GM21723 (cell line): Measurements from ENCODE around the gene QSOX1.
"Not testable (repeated sequence)": the region's sequence is repeated elsewhere in the genome, so short reads cannot be mapped to it uniquely, and the experiment has no call there.

ENCODE experiments used
- ATAC-seq: cut with Tn5 transposase; IDR thresholded peaks from one replicate; pipeline ENCODE4 v1.9.1; 2021; ENCODE audit warnings: mild to moderate bottlenecking, moderate library complexity; ENCODE audit not compliant: unreplicated experiment

The QSOX1 gene, protein sequence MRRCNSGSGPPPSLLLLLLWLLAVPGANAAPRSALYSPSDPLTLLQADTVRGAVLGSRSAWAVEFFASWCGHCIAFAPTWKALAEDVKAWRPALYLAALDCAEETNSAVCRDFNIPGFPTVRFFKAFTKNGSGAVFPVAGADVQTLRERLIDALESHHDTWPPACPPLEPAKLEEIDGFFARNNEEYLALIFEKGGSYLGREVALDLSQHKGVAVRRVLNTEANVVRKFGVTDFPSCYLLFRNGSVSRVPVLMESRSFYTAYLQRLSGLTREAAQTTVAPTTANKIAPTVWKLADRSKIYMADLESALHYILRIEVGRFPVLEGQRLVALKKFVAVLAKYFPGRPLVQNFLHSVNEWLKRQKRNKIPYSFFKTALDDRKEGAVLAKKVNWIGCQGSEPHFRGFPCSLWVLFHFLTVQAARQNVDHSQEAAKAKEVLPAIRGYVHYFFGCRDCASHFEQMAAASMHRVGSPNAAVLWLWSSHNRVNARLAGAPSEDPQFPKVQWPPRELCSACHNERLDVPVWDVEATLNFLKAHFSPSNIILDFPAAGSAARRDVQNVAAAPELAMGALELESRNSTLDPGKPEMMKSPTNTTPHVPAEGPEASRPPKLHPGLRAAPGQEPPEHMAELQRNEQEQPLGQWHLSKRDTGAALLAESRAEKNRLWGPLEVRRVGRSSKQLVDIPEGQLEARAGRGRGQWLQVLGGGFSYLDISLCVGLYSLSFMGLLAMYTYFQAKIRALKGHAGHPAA

DNA sequence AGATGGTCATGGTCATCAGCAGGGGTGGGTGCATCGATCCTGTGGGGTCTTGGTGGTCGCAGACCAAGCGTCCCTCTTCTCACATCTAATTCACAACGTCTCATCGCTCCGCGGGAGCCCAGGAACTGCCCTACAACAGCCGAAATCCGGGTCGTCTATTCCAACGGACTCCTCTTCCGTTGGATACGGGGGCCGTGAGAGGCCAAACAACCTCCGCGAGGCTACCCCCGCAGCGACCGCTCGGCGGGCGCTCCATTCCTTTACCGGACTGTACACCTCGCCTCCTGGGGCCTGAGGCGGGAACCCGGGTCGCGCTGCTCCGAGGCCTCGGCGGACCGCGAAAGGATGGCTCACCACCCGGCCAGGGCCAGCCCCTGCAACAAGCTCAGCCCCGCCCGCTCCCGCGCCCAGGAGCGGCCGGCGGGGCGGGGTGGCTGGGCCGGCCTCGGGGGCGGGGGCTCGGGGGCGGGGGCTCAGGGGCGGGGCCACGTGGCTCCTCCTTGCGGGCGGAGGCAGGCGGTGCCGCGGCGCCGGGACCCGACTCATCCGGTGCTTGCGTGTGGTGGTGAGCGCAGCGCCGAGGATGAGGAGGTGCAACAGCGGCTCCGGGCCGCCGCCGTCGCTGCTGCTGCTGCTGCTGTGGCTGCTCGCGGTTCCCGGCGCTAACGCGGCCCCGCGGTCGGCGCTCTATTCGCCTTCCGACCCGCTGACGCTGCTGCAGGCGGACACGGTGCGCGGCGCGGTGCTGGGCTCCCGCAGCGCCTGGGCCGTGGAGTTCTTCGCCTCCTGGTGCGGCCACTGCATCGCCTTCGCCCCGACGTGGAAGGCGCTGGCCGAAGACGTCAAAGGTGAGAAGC, at the start of gene QSOX1:
Gene QSOX1 (plus strand): TSS at position 545 of the 857 bp plus-strand sequence. CDS start 39 bp downstream, at position 584.
- ATAC-seq = peak; percentile 94

DNA sequence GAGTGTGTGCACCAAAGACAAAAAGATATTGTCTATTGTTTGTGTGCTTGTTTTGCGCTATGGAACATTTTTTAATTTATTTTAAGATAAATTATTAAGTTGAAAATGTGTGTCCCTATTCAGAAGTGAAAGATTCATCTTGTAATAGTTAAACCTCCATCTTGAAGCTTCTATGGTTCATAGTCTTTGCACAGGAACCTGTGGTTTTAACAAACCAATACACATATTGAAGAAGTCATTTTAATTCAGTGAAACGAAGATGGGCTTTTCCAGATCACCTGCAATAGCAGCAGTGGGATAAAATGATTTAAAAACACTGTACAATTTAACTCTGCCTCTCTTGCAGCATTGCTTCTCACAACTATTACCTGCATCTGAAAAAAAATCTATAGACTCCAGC, 42.6 kb upstream of the QSOX1 start:
- no peak for ATAC-seq

DNA sequence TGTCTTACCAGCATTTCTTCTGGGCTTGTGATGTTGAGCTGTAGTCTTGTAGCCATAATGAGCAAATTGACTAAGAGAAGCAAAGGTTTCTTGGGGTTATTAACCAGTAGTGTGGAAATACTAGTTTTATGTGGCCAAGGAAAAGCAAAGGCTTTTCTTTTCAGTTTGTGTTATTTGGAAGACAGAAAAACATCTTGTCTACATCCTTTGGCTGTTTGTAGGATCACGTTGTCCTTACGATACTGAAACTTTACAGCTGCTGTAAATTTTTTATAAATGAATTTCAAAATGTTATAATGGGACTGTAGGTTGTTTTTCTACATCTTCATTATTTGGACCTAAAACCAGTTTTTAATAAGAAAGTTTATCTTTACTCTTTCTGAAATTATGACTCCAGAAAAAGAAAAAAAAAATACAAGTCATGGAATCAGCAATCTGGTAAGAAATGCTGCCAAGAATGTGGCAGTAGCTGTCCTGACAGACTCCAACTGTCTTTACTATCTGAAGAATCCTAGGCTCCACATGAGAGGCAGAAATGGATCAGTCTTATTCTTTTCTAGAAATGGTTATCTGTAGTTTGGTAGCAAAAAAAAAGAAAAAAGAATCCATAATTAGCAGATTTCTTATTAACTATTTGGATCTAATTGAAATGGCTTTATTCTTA, 41.6 kb upstream of the QSOX1 start:
- no peak for ATAC-seq

DNA sequence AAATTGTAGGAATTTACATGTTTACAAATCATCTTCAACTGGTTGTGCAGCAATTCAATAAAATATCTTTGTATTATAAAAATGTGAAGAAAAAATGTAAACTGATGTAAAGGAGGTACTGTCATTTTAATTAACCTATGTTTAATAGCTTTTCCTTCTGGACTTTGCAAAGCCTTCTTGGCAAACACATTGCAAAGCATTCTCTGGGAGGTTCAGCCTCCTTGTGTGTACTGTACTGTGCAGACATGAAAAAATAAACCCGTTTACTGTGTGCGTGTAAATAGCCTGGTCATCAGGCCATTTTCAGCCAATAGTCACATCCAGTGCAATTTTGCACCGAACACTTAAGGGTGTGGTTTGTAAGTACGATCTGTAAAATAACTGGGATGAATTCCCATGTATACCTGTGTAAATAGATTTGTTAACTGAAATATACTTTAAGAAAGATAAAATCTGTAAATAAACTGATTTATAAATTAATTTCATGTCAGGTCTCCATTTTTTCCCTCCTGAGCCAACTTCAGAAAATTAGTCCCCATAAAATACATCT, 40.2 kb upstream of the QSOX1 start:
- ATAC-seq = no peak

DNA sequence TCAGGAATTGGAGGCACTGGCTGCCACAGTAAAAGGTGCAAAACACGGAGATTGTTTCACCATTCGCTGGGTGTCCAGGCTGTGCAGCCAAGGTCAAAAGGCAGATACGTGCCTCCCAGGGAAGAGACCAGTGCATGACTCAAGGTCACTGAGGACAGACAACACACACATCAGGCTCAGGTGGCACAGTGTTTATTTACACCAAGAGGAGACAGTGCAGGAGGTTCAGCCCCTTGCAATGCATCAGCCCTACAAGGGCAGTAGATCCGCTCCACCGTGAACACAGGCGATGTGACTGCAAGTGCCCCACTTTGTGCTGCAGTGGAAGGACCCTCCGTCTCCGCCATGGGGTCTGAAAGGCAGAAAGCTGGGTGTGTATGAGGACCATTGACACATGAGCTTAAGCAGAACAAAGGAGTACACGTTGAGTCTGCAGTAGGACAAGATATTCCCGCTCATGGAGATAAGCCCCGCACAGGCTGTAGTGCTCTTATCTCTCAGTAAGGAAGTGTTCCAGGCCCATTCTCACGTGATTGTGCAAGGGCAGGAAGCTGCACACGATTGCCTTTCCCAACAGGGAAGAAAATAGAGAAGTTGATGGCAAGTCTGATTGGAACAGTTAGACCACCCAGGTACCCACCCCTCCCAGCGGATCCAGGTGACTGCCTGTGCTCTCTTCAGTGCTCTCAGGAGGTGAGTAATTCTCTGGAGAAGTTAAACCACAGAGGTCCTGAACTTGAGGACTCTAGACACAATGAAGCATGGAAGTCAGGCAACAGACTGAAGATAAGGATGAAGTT, 37.5 kb upstream of the QSOX1 start:
- no peak for ATAC-seq

DNA sequence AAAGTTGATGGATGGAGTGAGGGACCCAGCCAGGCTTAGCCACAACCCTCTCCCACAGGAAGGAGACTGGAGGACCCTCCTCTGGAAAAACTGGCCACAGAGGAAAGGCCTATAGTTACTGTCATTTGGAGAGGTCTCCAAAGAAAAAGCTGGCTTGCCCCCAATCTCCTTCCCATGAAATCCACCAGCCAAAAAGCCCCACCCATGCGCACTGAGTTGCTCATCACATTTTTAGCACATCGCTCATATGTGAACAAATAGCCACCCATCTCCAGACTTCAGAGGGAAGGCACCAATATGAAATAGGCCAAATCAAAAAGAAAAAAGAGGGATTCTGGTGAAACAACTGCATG, 36.9 kb upstream of the QSOX1 start:
- ATAC-seq = no peak

DNA sequence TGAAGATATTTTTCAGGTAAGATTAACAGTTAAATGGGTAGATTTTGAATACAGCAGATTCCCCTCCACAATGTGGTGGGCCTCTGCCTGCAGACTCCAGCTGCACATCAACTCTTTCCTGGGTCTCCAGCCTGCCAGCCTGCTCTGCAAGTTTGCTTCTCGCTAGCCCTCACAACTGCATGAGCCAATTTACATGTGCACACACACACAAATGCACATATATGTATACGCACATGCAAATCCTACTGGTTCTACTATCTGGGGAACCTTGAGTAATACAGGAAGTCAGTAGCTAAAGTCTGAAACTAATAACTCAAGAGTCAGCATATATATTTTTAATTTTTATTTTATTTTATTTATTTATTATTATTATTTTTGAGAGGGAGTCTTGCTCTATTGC, 34.8 kb upstream of the QSOX1 start:
- no peak for ATAC-seq

DNA sequence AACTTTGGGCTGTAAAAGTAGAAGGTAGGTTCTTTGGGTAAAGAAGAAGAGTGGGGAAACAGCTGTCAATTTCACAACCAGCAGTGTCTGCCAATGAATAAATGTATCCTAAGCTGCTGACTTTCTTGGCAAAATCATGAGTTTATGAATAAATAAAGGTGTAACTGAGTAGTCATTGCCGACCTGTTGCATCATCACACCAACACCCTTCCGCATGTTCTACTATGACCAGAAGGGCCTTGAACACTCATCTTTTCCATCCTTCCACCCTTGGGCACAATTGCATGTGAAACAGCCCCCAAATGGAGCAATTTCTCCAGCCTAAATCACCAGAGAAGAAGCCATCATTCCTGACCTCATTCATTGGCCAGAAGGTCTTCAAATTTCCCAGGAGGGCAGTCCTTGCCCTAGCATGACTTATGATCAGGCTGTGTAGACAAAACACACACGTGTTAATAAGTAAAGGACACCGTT, 31.2 kb upstream of the QSOX1 start:
- ATAC-seq = no peak

DNA sequence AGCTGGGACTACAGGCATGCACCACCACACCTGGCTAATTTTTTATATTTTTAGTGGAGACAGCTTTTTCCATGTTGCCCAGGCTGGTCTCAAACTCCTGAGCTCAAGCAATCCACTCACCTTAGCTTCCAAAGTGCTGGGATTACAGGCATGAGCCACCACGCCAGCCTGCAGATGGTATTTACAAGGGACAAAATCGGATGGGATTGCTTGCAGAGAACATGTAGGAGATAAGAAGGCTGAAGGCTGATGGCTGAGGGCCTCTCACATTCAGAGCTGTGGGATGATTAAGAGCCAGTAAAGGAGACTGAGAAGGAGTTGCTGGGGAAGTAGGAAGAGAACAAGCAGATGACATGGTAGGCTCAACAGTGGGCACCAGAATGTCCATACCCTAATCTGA, 24.0 kb upstream of the QSOX1 start:
- no peak for ATAC-seq

DNA sequence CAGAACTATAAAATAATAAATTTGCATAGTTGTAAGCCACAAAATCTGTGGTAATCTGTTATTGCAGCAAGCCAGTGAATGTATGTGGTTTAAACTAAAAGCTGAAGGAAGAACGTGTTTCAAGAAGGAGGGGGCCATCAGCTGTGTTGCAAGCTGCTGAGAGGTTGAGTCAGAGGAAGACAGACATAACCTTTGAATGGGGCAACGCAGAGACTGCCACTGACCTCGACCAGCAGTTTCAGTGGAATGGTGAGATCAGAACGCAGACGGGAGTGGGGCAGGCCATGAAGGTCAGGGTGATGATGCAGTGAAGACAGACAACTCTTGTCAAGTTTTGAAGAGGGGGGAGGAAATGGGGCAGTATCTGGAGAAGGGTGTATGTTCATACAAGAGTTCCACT, 23.2 kb upstream of the QSOX1 start:
- ATAC-seq = no peak

DNA sequence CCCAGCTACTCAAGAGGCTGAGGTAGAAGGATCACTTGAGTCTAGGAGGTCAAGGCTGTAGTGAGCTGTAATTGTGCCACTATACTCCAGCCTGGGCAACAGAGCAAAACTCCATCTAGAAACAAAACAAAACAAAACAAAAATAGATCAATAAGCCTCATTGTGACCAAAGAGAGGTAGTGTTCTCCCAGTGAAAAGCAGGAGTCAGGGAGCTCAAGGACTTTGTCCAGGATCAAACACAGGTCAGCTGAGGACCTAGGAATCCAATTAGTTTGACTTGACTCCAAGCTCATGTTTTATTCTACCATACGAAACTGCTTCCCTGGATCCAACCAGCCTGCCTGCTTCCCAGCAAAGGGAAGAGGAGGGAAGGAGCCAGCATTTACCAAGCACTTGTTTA, 21.5 kb upstream of the QSOX1 start:
- no peak for ATAC-seq

DNA sequence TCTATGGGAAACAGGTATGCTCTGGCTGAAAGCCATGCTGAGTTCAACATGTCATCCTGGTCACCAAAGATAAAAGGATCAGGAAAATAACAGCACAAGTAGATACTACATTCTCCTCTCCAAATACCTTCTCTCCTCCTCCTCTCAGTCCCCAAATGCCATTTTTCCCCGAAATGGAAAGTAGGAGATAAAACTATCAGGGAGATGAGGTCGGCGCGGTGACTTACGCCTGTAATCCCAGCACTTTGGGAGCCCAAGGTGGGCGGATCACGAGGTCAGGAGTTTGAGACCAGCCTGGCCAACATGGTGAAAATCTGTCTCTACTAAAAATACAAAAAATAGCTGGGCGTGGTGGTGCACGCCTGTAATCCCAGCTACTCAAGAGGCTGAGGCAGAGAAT, 21.0 kb upstream of the QSOX1 start:
- ATAC-seq = not testable (repeated sequence)

DNA sequence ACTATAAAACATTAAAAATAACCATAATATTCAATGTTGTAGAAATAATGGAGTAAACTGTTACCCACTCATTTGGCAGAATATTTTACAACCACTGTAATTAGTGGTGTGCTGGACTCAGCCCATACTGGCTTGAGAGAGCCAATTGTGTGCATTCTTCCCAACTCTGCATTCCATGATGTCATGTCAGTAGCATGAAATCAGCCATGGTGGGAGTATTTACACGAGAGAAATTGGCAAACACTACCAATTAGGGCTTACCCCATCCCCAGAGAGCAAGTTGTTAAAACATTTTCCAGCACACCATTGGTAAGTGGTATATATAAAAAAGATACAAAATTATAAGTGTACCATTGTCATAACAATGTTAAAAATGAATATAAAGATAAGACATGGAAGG, 19.1 kb upstream of the QSOX1 start:
- ATAC-seq = no peak

DNA sequence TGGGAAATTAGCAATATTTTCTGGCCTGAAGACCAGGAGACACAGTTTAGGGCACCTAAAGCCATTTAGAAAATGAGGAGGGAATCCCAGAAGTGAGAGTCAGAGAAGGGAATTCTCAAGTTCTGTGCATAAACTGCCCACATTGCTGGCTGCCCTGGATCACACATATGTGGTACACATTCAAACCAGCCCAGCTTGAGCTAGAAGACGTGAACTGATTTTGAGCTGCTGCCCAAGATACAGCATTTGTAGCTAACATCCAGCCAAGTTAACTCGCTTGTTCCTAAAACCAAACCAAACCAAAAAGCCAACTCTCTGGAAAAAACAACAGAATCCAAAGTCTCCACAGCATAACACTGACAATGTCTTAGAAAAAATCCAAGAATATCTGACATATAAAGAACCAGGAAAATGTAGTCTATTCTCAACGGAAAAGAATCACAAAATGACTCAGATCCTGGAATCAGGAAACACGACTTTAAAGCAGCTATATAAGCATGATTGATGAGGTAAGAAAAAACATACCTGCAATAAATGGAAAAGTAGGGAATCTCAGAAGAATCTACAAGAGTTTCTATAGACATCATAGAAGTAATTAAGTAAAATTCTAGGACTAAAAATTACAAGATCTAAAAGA, 18.2 kb upstream of the QSOX1 start:
- no peak for ATAC-seq

DNA sequence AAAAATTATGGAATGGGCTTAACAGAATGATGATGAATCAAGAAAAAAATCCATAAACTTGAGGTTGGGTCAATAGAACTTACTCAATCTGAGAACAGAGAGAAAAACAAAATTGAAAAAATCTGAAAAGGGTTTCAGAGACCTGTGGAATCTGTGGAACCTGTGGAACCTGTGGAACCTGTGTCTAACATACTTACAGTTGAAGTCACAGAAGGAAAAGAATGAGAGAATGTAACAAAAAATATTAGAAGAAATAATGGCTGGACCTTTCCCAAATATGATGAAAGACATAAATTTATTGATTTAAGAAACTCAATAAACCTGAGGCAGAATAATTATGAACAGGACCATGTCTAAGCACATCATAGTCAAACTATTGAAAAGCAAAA, 17.7 kb upstream of the QSOX1 start:
- no peak for ATAC-seq

DNA sequence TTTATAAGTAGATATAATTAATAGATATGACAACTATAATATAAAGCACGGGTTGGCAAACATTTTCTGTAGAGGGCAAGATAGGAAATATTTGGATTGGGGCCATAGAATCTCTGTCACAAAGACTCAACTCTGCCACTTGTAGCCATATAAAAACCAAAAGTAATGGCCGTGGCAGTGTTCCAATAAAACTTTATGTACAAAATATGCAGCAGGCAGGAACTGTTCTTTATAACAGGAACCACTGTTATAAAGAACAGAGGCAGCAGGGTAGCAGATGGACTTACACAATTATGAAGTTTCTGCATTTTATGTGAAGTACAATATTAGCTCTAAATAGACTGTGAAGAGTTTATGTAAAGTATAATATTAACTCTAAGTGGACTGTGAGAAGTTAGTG, 16.9 kb upstream of the QSOX1 start:
- ATAC-seq = no peak

DNA sequence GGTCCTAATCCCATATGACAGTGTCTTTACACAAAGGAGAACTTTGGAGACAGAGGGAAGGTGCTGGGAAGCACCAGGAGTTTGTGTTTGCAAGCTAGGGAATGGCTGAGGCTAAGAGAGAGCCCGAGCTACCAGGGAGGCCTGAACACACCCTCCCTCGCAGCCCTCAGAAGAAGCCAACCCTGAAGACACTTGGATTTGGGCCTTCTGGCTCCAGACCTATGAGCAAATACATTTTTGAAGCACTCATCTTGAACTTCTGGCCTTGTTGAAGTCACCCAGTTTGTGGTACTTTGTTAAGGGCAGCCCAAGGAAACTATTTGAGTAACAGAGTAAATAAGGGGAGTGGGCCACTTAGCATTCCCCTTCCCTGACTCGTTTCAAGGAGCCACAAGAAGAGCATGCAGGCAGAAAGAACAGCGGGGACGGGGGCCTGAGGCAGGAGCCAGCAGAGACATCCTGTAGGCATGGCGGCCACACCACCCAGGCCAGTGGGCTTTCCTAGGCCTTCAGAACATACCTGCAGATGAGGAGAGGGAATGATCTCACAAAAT, 13.2 kb upstream of the QSOX1 start:
- ATAC-seq = no peak

DNA sequence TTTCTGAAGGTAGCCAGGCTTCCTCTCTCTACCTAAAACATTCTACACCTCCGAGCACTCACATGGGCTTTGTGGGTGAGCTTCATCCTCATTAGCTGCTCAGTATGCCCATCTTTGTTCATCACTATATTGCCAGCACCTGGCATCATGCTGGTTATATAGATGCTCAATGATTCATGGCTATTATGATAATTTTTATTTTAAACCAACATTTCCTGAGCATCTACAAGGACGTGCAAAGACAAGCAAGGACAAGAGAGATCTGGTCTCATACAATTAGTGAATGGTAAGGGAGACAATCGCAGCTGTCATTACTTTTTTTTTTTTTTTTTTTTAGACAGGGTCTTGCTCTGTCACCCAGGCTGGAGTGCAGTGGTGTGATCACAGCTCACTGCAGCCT, 11.3 kb upstream of the QSOX1 start:
- no peak for ATAC-seq
